HEK293 (cell line): ENCODE results near the gene CLDN24.

Experiments
- CTCF ChIA-PET: fragments of 350-600 bp; formaldehyde crosslinking; extraction: SDS; loops from one replicate; lab custom pipeline; 2021; ENCODE audit warnings: antibody characterized with exemption; lab: Yijun Ruan, JAX
- POLR2A ChIA-PET: fragments of 300-600 bp; formaldehyde crosslinking; extraction: SDS; loops from one replicate; lab custom pipeline; 2020; ENCODE audit warnings: antibody characterized with exemption, inconsistent platforms; lab: Yijun Ruan, JAX
- H3K27ac ChIP-seq: fragments of 200-500 bp; sonication (Bioruptor generic); 2 replicates; pipeline ENCODE4 v1.5.1; 2014; ENCODE audit warnings: low read depth, low read length, control low read depth, inconsistent platforms; ENCODE audit errors: extremely low read depth
- H3K36me3 ChIP-seq, 2 experiments: fragments of 200-500 bp in 1 of 2; sonication (Bioruptor generic) in 1 of 2; 1 replicate in 1 of 2; 2 replicates in 1 of 2; pipeline ENCODE4 v1.5.1; 2014 to 2017; ENCODE audit warnings: inconsistent platforms in 2 of 2, low read length in 2 of 2; ENCODE audit not compliant: control insufficient read depth in 2 of 2, insufficient read depth in 1 of 2
- H3K4me1 ChIP-seq: fragments of 200-500 bp; sonication (Bioruptor generic); 2 replicates; pipeline ENCODE4 v1.5.1; 2014; ENCODE audit warnings: mild to moderate bottlenecking, low read length, inconsistent platforms; ENCODE audit not compliant: control insufficient read depth, insufficient read depth
- H3K4me3 ChIP-seq: 2 replicates; pipeline ENCODE4 v1.5.1; 2011; ENCODE audit warnings: low read depth, mild to moderate bottlenecking, control low read depth, low read length, moderate library complexity
- H3K9me3 ChIP-seq: fragments of 200-500 bp; sonication (Bioruptor generic); 2 replicates; pipeline ENCODE4 v1.5.1; 2014; ENCODE audit warnings: low read depth, low read length, inconsistent platforms; ENCODE audit not compliant: control insufficient read depth, insufficient read depth
- BCL11B ChIP-seq: fragments of 450-650 bp; formaldehyde crosslinking; IDR thresholded peaks from 2 replicates; pipeline ENCODE4 v1.5.1; 2016; ENCODE audit warnings: low read depth, missing biosample characterization, missing genetic modification characterization
- EGR2 ChIP-seq: fragments of 450-650 bp; formaldehyde crosslinking; IDR thresholded peaks from 2 replicates; pipeline ENCODE4 v1.5.1; 2016; ENCODE audit warnings: low read depth, missing biosample characterization, missing genetic modification characterization
- INSM2 ChIP-seq: fragments of 450-650 bp; formaldehyde crosslinking; IDR thresholded peaks from 2 replicates; pipeline ENCODE4 v1.5.1; 2016; ENCODE audit warnings: missing biosample characterization, missing genetic modification characterization
- KLF10 ChIP-seq: fragments of 450-650 bp; IDR thresholded peaks from 2 replicates; pipeline ENCODE4 v1.5.1; 2018; ENCODE audit warnings: missing biosample characterization, mild to moderate bottlenecking, missing genetic modification characterization
- KLF7 ChIP-seq: fragments of 450-650 bp; formaldehyde crosslinking; IDR thresholded peaks from 2 replicates; pipeline ENCODE4 v1.5.1; 2016; ENCODE audit warnings: missing biosample characterization, missing genetic modification characterization, borderline replicate concordance
- MYNN ChIP-seq: fragments of 450-650 bp; formaldehyde crosslinking; IDR thresholded peaks from 2 replicates; pipeline ENCODE4 v1.5.1; 2016; ENCODE audit warnings: missing biosample characterization, missing genetic modification characterization, borderline replicate concordance
- OVOL3 ChIP-seq: fragments of 450-650 bp; formaldehyde crosslinking; IDR thresholded peaks from 2 replicates; pipeline ENCODE4 v1.5.1; 2016; ENCODE audit warnings: missing biosample characterization, missing genetic modification characterization
- REPIN1 ChIP-seq: fragments of 450-650 bp; formaldehyde crosslinking; IDR thresholded peaks from 2 replicates; pipeline ENCODE4 v1.5.1; 2017; ENCODE audit warnings: missing biosample characterization, missing genetic modification characterization, low read depth
- ZBTB11 ChIP-seq: fragments of 450-650 bp; formaldehyde crosslinking; conservative IDR thresholded peaks from 2 replicates; pipeline ENCODE4 v1.5.1; 2016; ENCODE audit warnings: low read depth, missing biosample characterization, missing genetic modification characterization
- ZBTB20 ChIP-seq: fragments of 450-650 bp; formaldehyde crosslinking; IDR thresholded peaks from 2 replicates; pipeline ENCODE4 v1.5.1; 2016; ENCODE audit warnings: missing biosample characterization, missing genetic modification characterization
- ZFP41 ChIP-seq: fragments of 450-650 bp; formaldehyde crosslinking; IDR thresholded peaks from 2 replicates; pipeline ENCODE4 v1.5.1; 2016; ENCODE audit warnings: missing biosample characterization, missing genetic modification characterization, borderline replicate concordance
- ZIC2 ChIP-seq: fragments of 450-650 bp; formaldehyde crosslinking; IDR thresholded peaks from 2 replicates; pipeline ENCODE4 v1.5.1; 2016; ENCODE audit warnings: missing biosample characterization, missing genetic modification characterization
- ZNF140 ChIP-seq: fragments of 450-650 bp; formaldehyde crosslinking; IDR thresholded peaks from 2 replicates; pipeline ENCODE4 v1.5.1; 2016; ENCODE audit warnings: missing biosample characterization, missing genetic modification characterization
- ZNF175 ChIP-seq: fragments of 450-650 bp; formaldehyde crosslinking; IDR thresholded peaks from 2 replicates; pipeline ENCODE4 v1.5.1; 2016; ENCODE audit warnings: missing biosample characterization, missing genetic modification characterization
- ZNF19 ChIP-seq: fragments of 450-650 bp; formaldehyde crosslinking; IDR thresholded peaks from 2 replicates; pipeline ENCODE4; 2016; ENCODE audit warnings: missing biosample characterization, missing genetic modification characterization, low read depth
- ZNF211 ChIP-seq: fragments of 450-650 bp; formaldehyde crosslinking; IDR thresholded peaks from 2 replicates; pipeline ENCODE4 v1.5.1; 2016; ENCODE audit warnings: low read depth, missing biosample characterization, missing genetic modification characterization
- ZNF214 ChIP-seq: fragments of 450-650 bp; formaldehyde crosslinking; IDR thresholded peaks from 2 replicates; pipeline ENCODE4 v1.5.1; 2017; ENCODE audit warnings: missing biosample characterization, mild to moderate bottlenecking, missing genetic modification characterization, borderline replicate concordance
- ZNF223 ChIP-seq: fragments of 450-650 bp; formaldehyde crosslinking; IDR thresholded peaks from 2 replicates; pipeline ENCODE4 v1.5.1; 2016; ENCODE audit warnings: missing biosample characterization, missing genetic modification characterization
- ZNF48 ChIP-seq: fragments of 450-650 bp; formaldehyde crosslinking; IDR thresholded peaks from 2 replicates; pipeline ENCODE4 v1.5.1; 2016; ENCODE audit warnings: missing biosample characterization, missing genetic modification characterization
- ZNF510 ChIP-seq: fragments of 450-650 bp; formaldehyde crosslinking; IDR thresholded peaks from 2 replicates; pipeline ENCODE4 v1.5.1; 2018; ENCODE audit warnings: mild to moderate bottlenecking, missing genetic modification characterization, missing biosample characterization; ENCODE audit not compliant: insufficient replicate concordance
- ZNF529 ChIP-seq: fragments of 450-650 bp; formaldehyde crosslinking; IDR thresholded peaks from 2 replicates; pipeline ENCODE4 v1.5.1; 2017; ENCODE audit warnings: missing genetic modification characterization, missing biosample characterization; ENCODE audit not compliant: insufficient replicate concordance
- ZNF560 ChIP-seq: fragments of 450-650 bp; formaldehyde crosslinking; IDR thresholded peaks from 2 replicates; pipeline ENCODE4 v1.5.1; 2017; ENCODE audit warnings: missing biosample characterization, missing genetic modification characterization, borderline replicate concordance
- ZNF626 ChIP-seq: fragments of 450-650 bp; sonication (Bioruptor Pico); formaldehyde crosslinking; IDR thresholded peaks from 2 replicates; pipeline ENCODE4 v1.5.1; 2018; ENCODE audit warnings: missing biosample characterization, missing genetic modification characterization, inconsistent platforms
- ZNF704 ChIP-seq: fragments of 450-650 bp; formaldehyde crosslinking; IDR thresholded peaks from 2 replicates; pipeline ENCODE4 v1.5.1; 2016; ENCODE audit warnings: missing biosample characterization, missing genetic modification characterization
- ZNF776 ChIP-seq: fragments of 450-650 bp; formaldehyde crosslinking; IDR thresholded peaks from 2 replicates; pipeline ENCODE4 v1.5.0; 2017; ENCODE audit warnings: missing biosample characterization, missing genetic modification characterization, borderline replicate concordance
- ZNF777 ChIP-seq: fragments of 450-650 bp; formaldehyde crosslinking; IDR thresholded peaks from 2 replicates; pipeline ENCODE4 v1.5.1; 2017; ENCODE audit warnings: missing biosample characterization, missing genetic modification characterization, borderline replicate concordance
- ZNF785 ChIP-seq: fragments of 450-650 bp; formaldehyde crosslinking; IDR thresholded peaks from 2 replicates; pipeline ENCODE4 v1.5.1; 2016; ENCODE audit warnings: missing biosample characterization, missing genetic modification characterization
- ZSCAN16 ChIP-seq: fragments of 450-650 bp; formaldehyde crosslinking; IDR thresholded peaks from 2 replicates; pipeline ENCODE4 v1.5.1; 2016; ENCODE audit warnings: missing biosample characterization, missing genetic modification characterization

CLDN24 gene

GRCh38 chr4:183349673-183350072, 27.4 kb upstream of the CLDN24 start:
- H3K36me3 ChIP-seq = no peaks in the 10 kb centered on the region
- TF ChIP-seq ZNF214 (tag by site-specific recombination) (no peak), BCL11B (tag by site-specific recombination) (no peak), ZFP41 (tag by site-specific recombination) (no peak), ZNF776 (tag by site-specific recombination) (no peak), INSM2 (tag by site-specific recombination) (no peak), REPIN1 (tag by site-specific recombination) (no peak), ZNF510 (tag by site-specific recombination) (no peak), ZNF704 (tag by site-specific recombination) (no peak), ZNF223 (tag by site-specific recombination) (no peak), ZBTB11 (tag by site-specific recombination) (no peak), ZNF529 (tag by site-specific recombination) (no peak), ZNF777 (tag by site-specific recombination) (no peak)
- H3K4me3 ChIP-seq = no peak overlapping the region
- no peak overlapping the region for H3K27ac ChIP-seq
- no peaks in the 10 kb centered on the region for H3K9me3 ChIP-seq
- H3K4me1 ChIP-seq = 0 out of 2 replicates have a peak, but pooled peaks cover 4% of the 10 kb centered on the region
- POLR2A ChIA-PET = no interaction called here
- CTCF ChIA-PET = no interaction called here

- no peaks in the 10 kb centered on the region for H3K36me3 ChIP-seq
- H3K9me3 ChIP-seq = no peaks in the 10 kb centered on the region
- CTCF ChIA-PET = no interaction called here
- H3K4me3 ChIP-seq = no peak overlapping the region
- H3K4me1 ChIP-seq = no peaks in the 10 kb centered on the region
- no peak overlapping the region for H3K27ac ChIP-seq
- POLR2A ChIA-PET = no interaction called here
- no peak for TF ChIP-seq ZSCAN16 (tag by site-specific recombination)
- TF ChIP-seq ZNF211 (tag by site-specific recombination) = no peak
- no peak for TF ChIP-seq ZNF560 (tag by site-specific recombination)
- TF ChIP-seq EGR2 (tag by site-specific recombination) = no peak
- TF ChIP-seq OVOL3 (tag by site-specific recombination) = no peak
- TF ChIP-seq KLF7 (tag by site-specific recombination) = no peak
- no peak for TF ChIP-seq ZNF785 (tag by site-specific recombination)
- TF ChIP-seq ZNF48 (tag by site-specific recombination) = no peak
- no peak for TF ChIP-seq ZBTB20 (tag by site-specific recombination)
- no peak for TF ChIP-seq ZNF626
- TF ChIP-seq ZNF223 (tag by site-specific recombination) = no peak
- TF ChIP-seq MYNN (tag by site-specific recombination) = no peak
- TF ChIP-seq ZNF175 = no peak
- no peak for TF ChIP-seq KLF10 (tag by site-specific recombination)
- TF ChIP-seq ZNF777 (tag by site-specific recombination) = no peak
- TF ChIP-seq ZNF19 (tag by site-specific recombination) = no peak
- no peak for TF ChIP-seq ZNF140 (tag by site-specific recombination)
- TF ChIP-seq ZIC2 (tag by site-specific recombination) = no peak
Measured at GRCh38 chr4:183348706-183349659, 26.8 kb upstream of the CLDN24 start.
